ENCODE results near the gene PCDHA5.
"Not testable (repeated sequence)": the region's sequence is repeated elsewhere in the genome, so short reads cannot be mapped to it uniquely, and the experiment has no call there.

Gene PCDHA5

DNA sequence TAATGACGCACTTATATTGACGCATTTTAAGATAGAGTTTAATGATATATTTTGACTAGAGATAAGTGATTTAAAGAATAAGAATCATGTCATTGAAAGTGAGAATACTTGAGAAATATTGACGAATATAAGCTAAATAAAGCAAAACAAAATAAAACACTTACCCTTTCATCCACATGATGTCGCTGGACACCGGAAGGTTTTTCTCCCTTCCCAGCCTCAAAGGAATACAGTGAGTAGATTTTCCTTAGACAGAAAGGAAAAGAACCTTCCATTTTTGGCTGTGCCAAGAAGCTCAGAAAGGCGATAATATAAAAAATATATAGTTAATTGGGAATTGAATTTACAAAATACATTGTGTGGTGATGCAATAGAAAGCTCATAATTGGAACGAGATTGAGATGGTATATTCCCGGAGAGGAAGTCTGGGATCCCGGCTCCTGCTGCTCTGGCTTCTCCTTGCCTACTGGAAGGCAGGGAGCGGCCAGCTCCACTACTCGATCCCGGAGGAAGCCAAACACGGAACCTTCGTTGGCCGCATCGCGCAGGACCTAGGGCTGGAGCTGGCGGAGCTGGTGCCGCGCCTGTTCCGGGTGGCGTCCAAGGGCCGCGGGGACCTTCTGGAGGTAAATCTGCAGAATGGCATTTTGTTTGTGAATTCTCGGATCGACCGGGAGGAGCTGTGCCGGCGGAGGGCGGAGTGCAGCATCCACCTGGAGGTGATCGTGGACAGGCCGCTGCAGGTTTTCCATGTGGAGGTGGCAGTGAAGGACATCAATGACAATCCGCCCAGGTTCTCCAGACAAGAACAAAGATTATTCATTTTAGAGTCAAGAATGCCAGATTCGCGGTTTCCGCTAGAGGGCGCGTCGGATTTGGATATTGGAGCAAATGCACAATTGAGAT, at the start of gene PCDHA5:
PCDHA5 (plus strand) TSS at position 239 of the 906 bp plus-strand sequence.
- DNase-seq, result no peak

DNA sequence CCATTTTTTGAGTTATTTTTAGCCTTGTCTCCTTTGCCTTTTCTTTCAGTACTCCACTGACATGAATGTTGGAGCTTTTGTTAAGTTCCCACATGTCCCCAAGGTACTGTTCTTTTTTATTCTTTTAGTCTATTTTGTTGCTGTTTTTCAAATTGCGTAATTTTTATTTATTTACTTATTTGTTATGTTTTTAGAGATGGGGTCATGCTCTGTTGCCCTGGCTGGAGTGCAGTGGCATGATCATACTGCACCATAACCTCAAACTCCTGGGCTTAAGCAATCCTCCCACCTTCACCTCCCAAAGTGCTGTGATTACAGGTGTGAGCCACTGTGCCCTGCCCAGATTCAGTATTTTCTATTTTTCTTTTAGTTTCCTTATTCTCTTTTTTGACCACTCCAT, 40.9 kb upstream of the PCDHA5 start:
- no peak for DNase-seq

DNA sequence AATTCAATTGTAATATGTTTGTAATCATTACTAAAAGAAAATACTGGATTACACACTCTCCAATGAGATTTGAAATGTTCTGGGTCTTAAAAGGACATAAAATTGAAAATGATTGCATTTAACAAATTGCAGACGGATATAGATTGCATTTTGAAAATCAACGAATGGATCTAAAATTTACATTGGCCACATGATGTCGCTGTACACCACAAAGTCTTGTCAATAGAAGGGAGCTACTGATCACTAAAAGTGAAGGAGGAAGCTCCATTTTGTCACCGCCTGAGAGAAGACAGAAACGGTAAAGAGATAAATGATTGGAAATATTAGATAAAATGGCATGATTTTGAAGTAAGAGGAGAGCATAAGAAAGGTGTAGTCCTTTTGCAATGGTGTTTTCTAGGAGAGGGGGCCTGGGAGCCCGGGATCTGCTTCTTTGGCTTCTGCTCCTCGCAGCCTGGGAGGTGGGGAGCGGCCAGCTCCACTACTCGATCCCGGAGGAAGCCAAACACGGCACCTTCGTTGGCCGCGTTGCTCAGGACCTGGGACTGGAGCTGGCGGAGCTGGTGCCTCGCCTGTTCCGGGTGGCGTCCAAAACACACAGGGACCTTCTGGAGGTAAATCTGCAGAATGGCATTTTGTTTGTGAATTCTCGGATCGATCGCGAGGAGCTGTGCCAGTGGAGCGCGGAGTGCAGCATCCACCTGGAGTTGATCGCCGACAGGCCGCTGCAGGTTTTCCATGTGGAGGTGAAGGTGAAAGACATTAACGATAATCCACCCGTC, 35.3 kb upstream of the PCDHA5 start, which contains the start of gene PCDHA1:
PCDHA1 (plus strand) TSS at position 236 of the 782 bp plus-strand sequence.
- DNase-seq, result no peak

DNA sequence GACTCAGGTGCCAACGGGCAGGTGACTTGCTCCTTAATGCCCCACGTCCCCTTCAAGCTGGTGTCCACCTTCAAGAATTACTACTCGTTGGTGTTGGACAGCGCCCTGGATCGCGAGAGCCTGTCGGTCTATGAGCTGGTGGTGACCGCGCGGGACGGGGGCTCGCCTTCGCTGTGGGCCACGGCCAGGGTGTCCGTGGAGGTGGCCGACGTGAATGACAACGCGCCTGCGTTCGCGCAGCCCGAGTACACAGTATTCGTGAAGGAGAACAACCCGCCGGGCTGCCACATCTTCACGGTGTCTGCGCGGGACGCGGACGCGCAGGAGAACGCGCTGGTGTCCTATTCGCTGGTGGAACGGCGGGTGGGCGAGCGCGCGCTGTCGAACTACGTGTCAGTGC, 34.0 kb upstream of the PCDHA5 start:
- DNase-seq, result not testable (repeated sequence)

DNA sequence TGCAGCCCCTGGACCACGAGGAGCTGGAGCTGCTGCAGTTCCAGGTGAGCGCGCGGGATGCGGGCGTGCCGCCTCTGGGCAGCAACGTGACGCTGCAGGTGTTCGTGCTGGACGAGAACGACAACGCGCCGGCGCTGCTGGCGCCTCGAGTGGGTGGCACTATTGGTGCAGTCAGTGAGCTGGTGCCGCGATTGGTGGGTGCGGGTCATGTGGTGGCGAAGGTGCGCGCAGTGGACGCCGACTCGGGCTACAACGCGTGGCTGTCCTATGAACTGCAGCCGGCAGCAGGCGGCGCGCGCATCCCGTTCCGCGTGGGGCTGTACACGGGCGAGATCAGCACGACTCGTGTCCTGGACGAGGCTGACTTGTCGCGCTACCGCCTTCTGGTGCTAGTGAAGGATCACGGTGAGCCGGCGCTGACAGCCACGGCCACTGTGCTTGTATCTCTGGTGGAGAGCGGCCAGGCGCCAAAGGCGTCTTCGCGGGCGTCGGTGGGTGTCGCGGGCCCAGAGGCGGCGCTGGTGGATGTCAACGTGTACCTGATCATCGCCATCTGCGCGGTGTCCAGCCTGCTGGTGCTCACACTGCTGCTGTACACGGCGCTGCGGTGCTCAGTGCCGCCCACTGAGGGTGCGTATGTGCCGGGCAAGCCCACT, 33.4 kb upstream of the PCDHA5 start:
- not testable (repeated sequence) for DNase-seq

DNA sequence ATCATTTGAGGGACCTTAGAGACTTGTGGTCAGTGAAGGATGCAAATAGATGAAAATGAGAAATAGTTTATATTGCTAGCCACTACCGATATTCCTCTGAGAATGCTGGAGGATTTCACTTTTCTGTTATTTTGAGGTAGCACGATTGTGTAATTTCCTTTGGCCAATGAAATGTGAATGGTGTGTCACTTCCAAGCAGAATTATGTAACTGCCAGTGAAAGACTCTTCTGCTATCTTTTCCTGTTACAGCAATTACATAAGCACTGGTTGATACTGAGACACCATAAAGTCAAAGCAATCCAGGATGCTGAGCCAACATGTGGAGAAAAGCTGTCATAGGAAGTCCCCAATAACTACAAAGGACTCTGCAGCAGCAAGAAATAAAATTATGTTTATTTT, 30.3 kb upstream of the PCDHA5 start:
- DNase-seq, result no peak

DNA sequence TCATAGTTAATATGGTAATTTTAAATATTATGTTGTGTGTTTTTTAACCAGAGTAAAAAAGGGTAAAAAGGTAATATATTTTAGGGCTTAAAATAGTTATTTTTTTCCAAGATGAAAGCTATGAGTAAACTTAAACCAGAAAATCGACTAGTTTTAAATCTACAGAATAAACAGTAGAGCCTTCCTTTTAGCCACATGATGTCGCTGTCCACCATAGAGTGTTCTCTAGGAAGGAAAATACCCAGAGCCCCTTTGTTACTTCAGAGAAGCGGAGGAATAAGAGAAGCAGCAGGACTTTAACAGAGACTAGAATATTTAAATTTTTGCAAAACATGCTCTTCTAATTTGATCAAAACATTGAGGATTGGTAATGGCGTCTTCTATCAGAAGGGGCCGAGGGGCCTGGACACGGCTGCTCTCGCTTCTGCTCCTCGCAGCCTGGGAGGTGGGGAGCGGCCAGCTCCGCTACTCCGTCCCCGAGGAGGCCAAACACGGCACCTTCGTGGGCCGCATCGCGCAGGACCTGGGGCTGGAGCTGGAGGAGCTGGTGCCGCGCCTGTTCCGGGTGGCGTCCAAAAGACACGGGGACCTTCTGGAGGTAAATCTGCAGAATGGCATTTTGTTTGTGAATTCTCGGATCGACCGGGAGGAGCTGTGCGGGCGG, 26.7 kb upstream of the PCDHA5 start, which contains the start of gene PCDHA2:
PCDHA2 (plus strand) TSS at position 258 of the 664 bp plus-strand sequence.
- no peak for DNase-seq

DNA sequence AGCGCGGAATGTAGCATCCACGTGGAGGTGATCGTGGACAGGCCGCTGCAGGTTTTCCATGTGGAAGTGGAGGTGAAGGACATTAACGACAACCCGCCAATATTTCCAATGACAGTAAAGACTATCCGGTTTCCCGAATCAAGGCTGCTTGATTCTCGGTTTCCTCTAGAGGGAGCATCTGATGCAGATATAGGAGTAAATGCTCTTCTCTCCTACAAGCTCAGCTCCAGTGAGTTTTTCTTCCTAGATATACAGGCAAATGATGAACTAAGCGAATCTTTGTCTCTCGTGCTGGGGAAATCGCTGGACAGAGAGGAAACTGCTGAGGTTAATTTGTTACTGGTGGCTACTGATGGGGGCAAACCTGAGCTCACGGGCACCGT, 26.2 kb upstream of the PCDHA5 start:
- no peak for DNase-seq

DNA sequence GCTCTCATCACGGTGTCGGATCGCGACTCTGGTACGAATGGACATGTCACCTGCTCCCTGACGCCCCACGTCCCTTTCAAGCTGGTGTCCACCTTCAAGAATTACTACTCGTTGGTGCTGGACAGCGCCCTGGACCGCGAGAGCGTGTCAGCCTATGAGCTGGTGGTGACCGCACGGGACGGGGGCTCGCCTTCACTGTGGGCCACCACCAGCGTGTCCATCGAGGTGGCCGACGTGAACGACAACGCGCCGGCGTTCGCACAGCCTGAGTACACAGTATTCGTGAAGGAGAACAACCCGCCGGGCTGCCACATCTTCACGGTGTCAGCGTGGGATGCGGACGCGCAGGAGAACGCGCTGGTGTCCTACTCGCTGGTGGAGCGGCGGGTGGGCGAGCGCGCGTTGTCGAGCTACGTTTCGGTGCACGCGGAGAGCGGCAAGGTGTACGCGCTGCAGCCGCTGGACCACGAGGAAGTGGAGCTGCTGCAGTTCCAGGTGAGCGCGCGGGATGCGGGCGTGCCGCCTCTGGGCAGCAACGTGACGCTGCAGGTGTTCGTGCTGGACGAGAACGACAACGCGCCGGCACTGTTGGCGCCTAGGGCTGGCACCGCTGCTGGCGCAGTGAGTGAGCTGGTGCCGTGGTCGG, 25.2 kb upstream of the PCDHA5 start:
- DNase-seq, result not testable (repeated sequence)

DNA sequence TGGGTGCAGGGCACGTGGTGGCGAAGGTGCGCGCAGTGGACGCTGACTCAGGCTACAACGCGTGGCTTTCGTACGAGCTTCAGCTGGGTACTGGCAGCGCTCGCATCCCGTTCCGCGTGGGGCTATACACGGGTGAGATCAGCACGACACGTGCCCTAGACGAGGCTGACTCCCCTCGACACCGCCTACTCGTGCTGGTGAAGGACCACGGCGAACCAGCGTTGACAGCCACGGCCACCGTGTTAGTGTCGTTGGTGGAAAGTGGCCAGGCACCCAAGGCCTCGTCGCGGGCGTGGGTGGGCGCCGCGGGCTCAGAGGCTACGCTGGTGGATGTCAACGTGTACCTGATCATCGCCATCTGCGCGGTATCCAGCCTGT, 24.7 kb upstream of the PCDHA5 start:
- no peak for DNase-seq

DNA sequence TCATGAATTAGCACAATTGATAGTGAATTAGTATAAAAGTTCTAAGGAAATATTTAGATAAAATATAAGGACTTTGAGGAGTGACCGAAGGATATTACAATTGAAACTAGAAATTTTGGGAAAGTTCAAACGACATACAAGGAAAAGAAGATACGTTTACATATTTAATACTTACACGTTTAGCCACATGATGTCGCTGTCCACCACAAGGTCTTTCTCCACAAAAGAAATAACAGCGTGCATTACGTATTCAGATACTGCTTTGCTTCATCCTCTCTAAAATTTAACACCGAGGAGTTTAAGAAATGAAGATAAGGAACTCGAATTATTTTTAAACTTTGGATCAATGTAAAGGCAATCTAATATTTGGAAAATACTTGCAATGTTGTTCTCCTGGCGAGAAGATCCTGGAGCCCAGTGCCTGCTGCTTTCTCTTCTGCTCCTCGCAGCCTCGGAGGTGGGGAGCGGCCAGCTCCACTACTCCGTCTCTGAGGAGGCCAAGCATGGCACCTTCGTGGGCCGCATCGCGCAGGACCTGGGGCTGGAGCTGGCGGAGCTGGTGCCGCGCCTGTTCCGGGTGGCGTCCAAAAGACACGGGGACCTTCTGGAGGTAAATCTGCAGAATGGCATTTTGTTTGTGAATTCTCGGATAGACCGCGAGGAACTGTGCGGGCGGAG, 20.5 kb upstream of the PCDHA5 start, which contains the start of gene PCDHA3:
PCDHA3 (plus strand) TSS at position 242 of the 678 bp plus-strand sequence.
- DNase-seq, result no peak

DNA sequence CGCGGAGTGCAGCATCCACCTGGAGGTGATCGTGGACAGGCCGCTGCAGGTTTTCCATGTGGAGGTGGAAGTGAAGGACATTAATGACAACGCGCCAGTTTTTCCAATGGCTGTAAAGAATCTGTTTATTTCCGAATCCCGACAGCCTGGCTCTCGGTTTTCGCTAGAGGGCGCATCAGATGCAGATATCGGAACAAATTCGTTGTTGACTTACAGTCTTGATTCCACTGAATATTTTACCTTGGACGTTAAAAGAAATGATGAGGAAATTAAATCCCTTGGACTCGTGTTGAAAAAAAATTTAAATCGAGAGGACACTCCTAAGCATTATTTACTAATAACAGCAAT, 19.9 kb upstream of the PCDHA5 start:
- no peak for DNase-seq

DNA sequence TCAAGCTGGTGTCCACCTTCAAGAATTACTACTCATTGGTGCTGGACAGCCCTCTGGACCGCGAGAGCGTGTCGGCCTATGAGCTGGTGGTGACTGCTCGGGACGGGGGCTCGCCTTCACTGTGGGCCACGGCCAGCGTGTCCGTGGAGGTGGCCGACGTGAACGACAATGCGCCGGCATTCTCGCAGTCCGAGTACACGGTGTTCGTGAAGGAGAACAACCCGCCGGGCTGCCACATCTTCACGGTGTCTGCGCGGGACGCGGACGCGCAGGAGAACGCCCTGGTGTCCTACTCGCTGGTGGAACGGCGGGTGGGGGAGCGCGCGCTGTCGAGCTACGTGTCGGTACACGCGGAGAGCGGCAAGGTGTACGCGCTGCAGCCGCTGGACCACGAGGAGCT, 19.0 kb upstream of the PCDHA5 start:
- DNase-seq, result not testable (repeated sequence)

DNA sequence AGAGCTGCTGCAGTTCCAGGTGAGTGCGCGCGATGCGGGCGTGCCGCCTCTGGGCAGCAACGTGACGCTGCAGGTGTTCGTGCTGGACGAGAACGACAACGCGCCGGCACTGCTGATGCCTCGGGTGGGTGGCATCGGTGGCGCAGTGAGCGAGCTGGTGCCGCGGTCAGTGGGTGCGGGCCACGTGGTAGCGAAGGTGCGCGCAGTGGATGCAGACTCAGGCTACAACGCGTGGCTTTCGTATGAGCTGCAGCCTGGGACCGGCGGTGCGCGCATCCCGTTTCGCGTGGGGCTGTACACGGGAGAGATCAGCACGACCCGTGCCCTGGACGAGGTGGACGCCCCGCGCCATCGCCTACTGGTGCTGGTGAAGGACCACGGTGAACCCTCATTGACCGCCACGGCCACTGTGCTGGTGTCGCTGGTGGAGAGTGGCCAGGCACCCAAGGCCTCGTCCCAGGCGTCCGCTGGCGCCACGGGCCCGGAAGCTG, 18.6 kb upstream of the PCDHA5 start:
- no peak for DNase-seq

DNA sequence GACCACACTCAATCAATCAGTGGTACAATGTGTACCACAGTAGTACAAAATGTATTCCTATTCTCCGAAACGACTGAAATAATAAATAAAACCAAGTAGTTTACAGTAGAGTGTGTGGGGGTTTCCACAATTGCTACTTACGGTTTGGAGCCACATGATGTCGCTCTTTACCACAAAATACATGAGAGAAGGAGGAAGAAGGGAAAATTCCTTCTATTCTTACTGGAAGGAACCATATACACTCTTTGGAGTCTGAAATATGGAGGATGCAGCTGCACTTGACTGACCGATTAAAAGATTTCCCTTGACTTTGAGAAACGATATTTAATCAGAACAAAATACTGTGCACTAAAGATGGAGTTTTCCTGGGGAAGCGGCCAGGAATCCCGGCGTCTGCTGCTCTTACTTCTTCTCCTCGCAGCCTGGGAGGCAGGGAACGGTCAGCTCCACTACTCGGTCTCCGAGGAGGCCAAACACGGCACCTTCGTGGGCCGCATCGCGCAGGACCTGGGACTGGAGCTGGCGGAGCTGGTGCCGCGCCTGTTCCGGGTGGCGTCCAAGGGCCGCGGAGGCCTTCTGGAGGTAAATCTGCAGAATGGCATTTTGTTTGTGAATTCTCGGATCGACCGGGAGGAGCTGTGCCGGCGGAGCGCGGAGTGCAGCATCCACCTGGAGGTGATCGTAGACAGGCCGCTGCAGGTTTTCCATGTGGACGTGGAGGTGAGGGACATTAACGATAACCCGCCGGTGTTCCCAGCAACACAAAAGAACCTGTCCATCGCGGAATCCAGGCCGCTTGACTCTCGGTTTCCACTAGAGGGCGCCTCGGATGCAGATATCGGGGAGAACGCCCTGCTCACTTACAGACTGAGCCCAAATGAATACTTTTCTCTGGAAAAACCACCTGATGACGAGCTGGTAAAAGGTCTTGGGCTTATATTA, 14.3 kb upstream of the PCDHA5 start, which contains the start of gene PCDHA4:
PCDHA4 (plus strand) TSS at position 235 of the 942 bp plus-strand sequence.
- DNase-seq, result no peak

DNA sequence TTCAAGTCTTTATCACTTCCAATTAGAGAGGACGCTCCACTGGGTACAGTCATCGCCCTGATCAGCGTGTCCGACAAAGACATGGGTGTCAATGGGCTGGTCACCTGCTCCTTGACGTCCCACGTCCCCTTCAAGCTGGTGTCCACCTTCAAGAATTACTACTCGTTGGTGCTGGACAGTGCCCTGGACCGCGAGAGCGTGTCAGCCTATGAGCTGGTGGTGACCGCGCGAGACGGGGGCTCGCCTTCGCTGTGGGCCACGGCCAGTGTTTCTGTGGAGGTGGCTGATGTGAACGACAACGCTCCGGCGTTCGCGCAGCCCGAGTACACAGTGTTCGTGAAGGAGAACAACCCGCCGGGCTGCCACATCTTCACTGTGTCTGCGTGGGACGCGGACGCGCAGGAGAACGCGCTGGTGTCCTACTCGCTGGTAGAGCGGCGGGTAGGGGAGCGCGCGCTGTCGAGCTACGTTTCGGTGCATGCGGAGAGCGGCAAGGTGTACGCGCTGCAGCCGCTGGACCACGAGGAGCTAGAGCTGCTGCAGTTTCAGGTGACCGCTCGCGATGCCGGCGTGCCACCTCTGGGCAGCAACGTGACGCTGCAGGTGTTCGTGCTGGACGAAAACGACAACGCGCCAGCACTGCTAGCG, 13.0 kb upstream of the PCDHA5 start:
- DNase-seq, result not testable (repeated sequence)

DNA sequence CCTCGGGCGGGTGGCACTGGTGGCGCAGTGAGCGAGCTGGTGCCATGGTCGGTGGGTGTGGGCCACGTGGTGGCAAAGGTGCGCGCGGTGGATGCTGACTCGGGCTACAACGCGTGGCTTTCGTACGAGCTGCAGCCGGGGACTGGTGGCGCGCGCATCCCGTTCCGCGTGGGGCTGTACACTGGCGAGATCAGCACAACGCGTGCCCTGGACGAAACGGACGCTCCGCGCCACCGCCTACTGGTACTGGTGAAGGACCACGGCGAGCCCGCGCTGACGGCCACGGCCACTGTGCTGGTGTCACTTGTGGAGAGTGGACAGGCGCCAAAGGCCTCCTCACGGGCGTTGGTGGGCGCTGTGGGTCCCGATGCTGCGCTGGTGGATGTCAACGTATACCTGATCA, 12.5 kb upstream of the PCDHA5 start:
- no peak for DNase-seq

DNA sequence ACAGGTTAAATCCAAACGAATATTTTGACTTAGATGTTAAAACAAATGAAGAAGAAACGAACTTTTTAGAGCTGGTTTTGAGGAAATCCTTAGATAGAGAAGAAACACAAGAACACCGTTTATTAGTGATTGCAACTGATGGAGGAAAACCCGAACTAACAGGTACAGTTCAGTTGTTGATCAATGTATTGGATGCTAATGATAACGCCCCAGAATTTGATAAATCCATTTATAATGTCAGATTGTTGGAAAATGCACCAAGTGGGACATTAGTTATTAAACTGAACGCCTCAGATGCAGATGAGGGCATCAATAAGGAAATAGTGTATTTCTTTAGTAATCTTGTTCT, 842 bp downstream of the PCDHA5 start:
- DNase-seq, result no peak

DNA sequence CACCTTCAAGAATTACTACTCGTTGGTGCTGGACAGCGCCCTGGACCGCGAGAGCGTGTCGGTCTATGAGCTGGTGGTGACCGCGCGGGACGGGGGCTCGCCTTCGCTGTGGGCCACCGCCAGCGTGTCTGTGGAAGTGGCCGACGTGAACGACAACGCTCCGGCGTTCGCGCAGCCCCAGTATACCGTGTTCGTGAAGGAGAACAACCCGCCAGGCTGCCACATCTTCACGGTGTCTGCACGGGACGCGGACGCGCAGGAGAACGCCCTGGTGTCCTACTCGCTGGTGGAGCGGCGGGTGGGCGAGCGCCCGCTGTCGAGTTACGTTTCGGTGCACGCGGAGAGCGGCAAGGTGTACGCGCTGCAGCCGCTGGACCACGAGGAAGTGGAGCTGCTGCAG, 1.6 kb downstream of the PCDHA5 start:
- not testable (repeated sequence) for DNase-seq

DNA sequence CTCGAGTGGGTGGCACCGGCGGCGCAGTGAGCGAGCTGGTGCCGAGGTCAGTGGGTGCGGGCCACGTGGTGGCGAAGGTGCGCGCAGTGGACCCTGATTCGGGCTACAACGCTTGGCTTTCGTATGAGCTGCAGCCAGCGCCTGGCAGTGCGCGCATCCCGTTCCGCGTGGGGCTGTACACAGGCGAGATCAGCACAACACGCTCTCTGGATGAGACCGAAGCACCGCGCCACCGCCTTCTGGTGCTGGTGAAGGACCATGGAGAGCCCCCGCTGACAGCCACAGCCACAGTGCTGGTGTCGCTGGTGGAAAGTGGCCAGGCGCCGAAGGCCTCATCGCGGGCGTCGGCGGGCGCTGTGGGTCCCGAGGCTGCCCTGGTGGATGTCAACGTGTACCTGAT, 2.1 kb downstream of the PCDHA5 start:
- no peak for DNase-seq
